Measurements from ENCODE around the gene CDCA5. TPM values are rescaled to one million over a fixed set of nuclear protein-coding genes. Genes with fewer than 3 reads are reported as not detected.

Gene CDCA5
- total RNA-seq, 1 donor from 2014 or later, result 92.5 TPM

- Mint-ChIP-seq H3K27me3 (ENCODE audit: insufficient read depth) (no peaks in the 10 kb centered on the region), H3K36me3 (ENCODE audit: low read depth) (peaks cover 42% of the 10 kb centered on the region)
- intact Hi-C loops (cut with micrococcal nuclease), result loop anchor here (1.0 to 10.0 kb wide), 13 partner anchors 19 to 498 kb away; partner anchors contain the start of genes ARL2, ATG2A, CDCA5 and EHD1
Observed at GRCh38 chr11:65116370-65117205, 32.7 kb upstream of the CDCA5 start.

GRCh38 chr11:65115361-65116082, 31.7 kb upstream of the CDCA5 start:
- intact Hi-C loops (cut with micrococcal nuclease), result loop anchor here (2.0 to 10.0 kb wide), 2 partner anchors 339 to 499 kb away; partner anchors contain the start of genes MAP3K11 and PCNX3
- H3K36me3 Mint-ChIP-seq (ENCODE audit: low read depth), result peaks cover 31% of the 10 kb centered on the region
- peak overlapping the region; percentile 90 for H3K4me3 Mint-ChIP-seq
- H3K9me3 Mint-ChIP-seq, result no peaks in the 10 kb centered on the region
- DNase-seq (ENCODE audit: low spot score), result no peak
- H3K27ac Mint-ChIP-seq, result peak overlapping the region; percentile 40
- peaks cover 51% of the 10 kb centered on the region for H3K4me1 Mint-ChIP-seq (ENCODE audit: low read depth)
- peaks cover 2% of the 10 kb centered on the region for H3K27me3 Mint-ChIP-seq (ENCODE audit: insufficient read depth)

More at GRCh38 chr11:65116370-65117205, 32.7 kb upstream of the CDCA5 start:
- Mint-ChIP-seq H3K27ac (peak overlapping the region; percentile 93), H3K4me3 (peak overlapping the region; percentile 90), H3K9me3 (no peaks in the 10 kb centered on the region), H3K4me1 (ENCODE audit: low read depth) (peaks cover 53% of the 10 kb centered on the region)
- peak; percentile 51 for DNase-seq (ENCODE audit: low spot score)

- Mint-ChIP-seq H3K4me3 (peak overlapping the region; percentile 92), H3K27me3 (ENCODE audit: insufficient read depth) (peaks cover 2% of the 10 kb centered on the region), H3K27ac (no peak overlapping the region), H3K36me3 (ENCODE audit: low read depth) (peaks cover 26% of the 10 kb centered on the region), H3K4me1 (ENCODE audit: low read depth) (peaks cover 48% of the 10 kb centered on the region), H3K9me3 (no peaks in the 10 kb centered on the region)
- intact Hi-C loops (cut with micrococcal nuclease), result loop anchor here (5.0 to 10.0 kb wide), 2 partner anchors 312 to 500 kb away; partner anchors contain the start of genes MAP3K11, MAP4K2 and PCNX3
- no peak for DNase-seq (ENCODE audit: low spot score)
Observed at GRCh38 chr11:65114538-65115171, 30.8 kb upstream of the CDCA5 start.

GRCh38 chr11:65113839-65114238, 30.0 kb upstream of the CDCA5 start:
- H3K27ac Mint-ChIP-seq, result peak overlapping the region; percentile 37
- no peak for DNase-seq (ENCODE audit: low spot score)
- peak overlapping the region; percentile 92 for H3K4me3 Mint-ChIP-seq
- peaks cover 44% of the 10 kb centered on the region for H3K4me1 Mint-ChIP-seq (ENCODE audit: low read depth)
- peaks cover 2% of the 10 kb centered on the region for H3K27me3 Mint-ChIP-seq (ENCODE audit: insufficient read depth)
- intact Hi-C loops (cut with micrococcal nuclease), result loop anchor here (5.0 to 10.0 kb wide), 2 partner anchors 312 to 501 kb away; partner anchors contain the start of genes MAP3K11, MAP4K2 and PCNX3
- H3K9me3 Mint-ChIP-seq, result no peaks in the 10 kb centered on the region
- H3K36me3 Mint-ChIP-seq (ENCODE audit: low read depth), result peaks cover 22% of the 10 kb centered on the region

- intact Hi-C loops (cut with micrococcal nuclease), result loop anchor here (5.0 to 10.0 kb wide), 2 partner anchors 311 to 501 kb away; partner anchors contain the start of genes MAP3K11, MAP4K2 and PCNX3
- H3K36me3 Mint-ChIP-seq (ENCODE audit: low read depth), result peaks cover 17% of the 10 kb centered on the region
- DNase-seq (ENCODE audit: low spot score), result no peak
- H3K4me1 Mint-ChIP-seq (ENCODE audit: low read depth), result peaks cover 39% of the 10 kb centered on the region
- peak overlapping the region; percentile 92 for H3K4me3 Mint-ChIP-seq
- H3K27me3 Mint-ChIP-seq (ENCODE audit: insufficient read depth), result peaks cover 2% of the 10 kb centered on the region
- no peaks in the 10 kb centered on the region for H3K9me3 Mint-ChIP-seq
- H3K27ac Mint-ChIP-seq, result peak overlapping the region; percentile 76
Observed at GRCh38 chr11:65113361-65113756, 29.5 kb upstream of the CDCA5 start.

GRCh38 chr11:65112546-65113360, 28.9 kb upstream of the CDCA5 start:
- H3K27me3 Mint-ChIP-seq (ENCODE audit: insufficient read depth), result peaks cover 2% of the 10 kb centered on the region
- peak overlapping the region; percentile 92 for H3K4me3 Mint-ChIP-seq
- H3K9me3 Mint-ChIP-seq, result no peaks in the 10 kb centered on the region
- intact Hi-C loops (cut with micrococcal nuclease), result loop anchor here (5.0 to 10.0 kb wide), 2 partner anchors 310 to 502 kb away; partner anchors contain the start of genes MAP3K11, MAP4K2 and PCNX3
- H3K27ac Mint-ChIP-seq, result peak overlapping the region; percentile 76
- peak; percentile 69 for DNase-seq (ENCODE audit: low spot score)
- peaks cover 35% of the 10 kb centered on the region for H3K4me1 Mint-ChIP-seq (ENCODE audit: low read depth)
- H3K36me3 Mint-ChIP-seq (ENCODE audit: low read depth), result peaks cover 14% of the 10 kb centered on the region

GRCh38 chr11:65111744-65112545, 28.1 kb upstream of the CDCA5 start, which contains the start of gene TM7SF2:
TM7SF2 (plus strand) TSS chr11:65111872; CDS start chr11:65112016, 144 bp downstream.
- peaks cover 34% of the 10 kb centered on the region for H3K4me1 Mint-ChIP-seq (ENCODE audit: low read depth)
- intact Hi-C loops (cut with micrococcal nuclease), result loop anchor here (1.0 to 10.0 kb wide), 4 partner anchors 69 to 503 kb away; partner anchors contain the start of genes CAPN1, MAP3K11, MAP4K2 and PCNX3
- H3K9me3 Mint-ChIP-seq, result no peaks in the 10 kb centered on the region

GRCh38 chr11:65111159-65111743, 27.4 kb upstream of the CDCA5 start:
- Mint-ChIP-seq H3K36me3 (ENCODE audit: low read depth) (peaks cover 11% of the 10 kb centered on the region), H3K4me3 (peak overlapping the region; percentile 92), H3K9me3 (no peaks in the 10 kb centered on the region), H3K27me3 (ENCODE audit: insufficient read depth) (peaks cover 2% of the 10 kb centered on the region), H3K27ac (peak overlapping the region; percentile 89), H3K4me1 (ENCODE audit: low read depth) (peaks cover 34% of the 10 kb centered on the region)
- intact Hi-C loops (cut with micrococcal nuclease), result loop anchor here (1.0 to 10.0 kb wide), 4 partner anchors 70 to 504 kb away; partner anchors contain the start of genes CAPN1, MAP3K11, MAP4K2 and PCNX3
- DNase-seq (ENCODE audit: low spot score), result no peak

More at GRCh38 chr11:65111744-65112545, 28.1 kb upstream of the CDCA5 start, which contains the start of gene TM7SF2:
- Mint-ChIP-seq H3K4me3 (peak within 1 kb of the TSS; percentile 92), H3K36me3 (ENCODE audit: low read depth) (peaks cover 11% of the 10 kb centered on the region), H3K27me3 (ENCODE audit: insufficient read depth) (peaks cover 2% of the 10 kb centered on the region), H3K27ac (peak within 1 kb of the TSS; percentile 89)
- DNase-seq (ENCODE audit: low spot score), result peak; percentile 91

- Mint-ChIP-seq H3K4me3 (peak overlapping the region; percentile 11), H3K27ac (peak overlapping the region; percentile 53), H3K9me3 (no peaks in the 10 kb centered on the region), H3K27me3 (ENCODE audit: insufficient read depth) (peaks cover 2% of the 10 kb centered on the region), H3K4me1 (ENCODE audit: low read depth) (peaks cover 39% of the 10 kb centered on the region), H3K36me3 (ENCODE audit: low read depth) (peaks cover 9% of the 10 kb centered on the region)
- intact Hi-C loops (cut with micrococcal nuclease), result loop anchor here (1.0 to 10.0 kb wide), 4 partner anchors 14 to 504 kb away; partner anchors contain the start of genes CDCA5, MAP3K11, MAP4K2 and PCNX3
- DNase-seq (ENCODE audit: low spot score), result peak; percentile 90
Observed at GRCh38 chr11:65110354-65110861, 26.6 kb upstream of the CDCA5 start.

Data from activated T-helper 1 cell treated with anti-CD3 and anti-CD28 coated beads, Interleukin-12 subunit alpha, Interleukin-12 subunit beta, Interleukin-2, Interleukin-4 antibody, amounts not matched to agents 30 ng/mL and 10 ng/mL and 1 ng/mL, durations not matched to agents 14 hours and 24 hours and 36 hours (primary cell).